Panc1 (cell line): Measurements from ENCODE around the gene INSYN2B. TPM values are rescaled to one million over a fixed set of nuclear protein-coding genes. Genes with fewer than 3 reads are reported as not detected.

ENCODE experiments used
- ATAC-seq: fragments of 200-7000 bp; cut with Tn5 transposase; 2 replicates; pipeline ENCODE4 v1.9.1; 2020; ENCODE audit warnings: mild to moderate bottlenecking, moderate library complexity
- BruUV-seq: library from RNA; stranded (reverse); fragments of 400-500 nt; replicated peaks from 2 replicates; lab custom pipeline; 2021; lab: Mats Ljungman, UMichigan
- CTCF ChIA-PET: fragments of 300-600 bp; sonication (Branson Sonifier 250); formaldehyde crosslinking; loops from one replicate; lab custom pipeline; 2022; ENCODE audit warnings: antibody characterized with exemption; lab: Charles Lee
- POLR2A ChIA-PET: fragments of 300-600 bp; sonication (Branson Sonifier 250); formaldehyde crosslinking; loops from one replicate; lab custom pipeline; 2022; ENCODE audit warnings: antibody characterized with exemption; lab: Charles Lee
- DNase-seq: peaks from one replicate; pipeline ENCODE4 v3.0.0-alpha.2; 2010; ENCODE audit warnings: low read depth, low spot score
- H3K27ac ChIP-seq: 2 replicates; pipeline ENCODE4 v1.5.1; 2011; ENCODE audit warnings: mild to moderate bottlenecking, low read length, inconsistent platforms
- H3K27me3 ChIP-seq: fragments of 200-500 bp; sonication (Bioruptor generic); 2 replicates; pipeline ENCODE4 v1.6.0; 2014; ENCODE audit warnings: low read length, inconsistent platforms; ENCODE audit not compliant: control insufficient read depth, insufficient read depth
- H3K36me3 ChIP-seq: fragments of 200-500 bp; sonication (Bioruptor generic); 2 replicates; pipeline ENCODE4 v1.5.1; 2014; ENCODE audit warnings: inconsistent platforms, mild to moderate bottlenecking, low read length, moderate library complexity; ENCODE audit not compliant: control insufficient read depth, insufficient read depth
- H3K4me1 ChIP-seq: 2 replicates; pipeline ENCODE4 v1.5.1; 2011; ENCODE audit warnings: inconsistent platforms, mild to moderate bottlenecking, low read length, moderate library complexity; ENCODE audit not compliant: control insufficient read depth, insufficient read depth
- H3K4me3 ChIP-seq, 2 experiments: 2 replicates each; pipeline ENCODE4 v1.5.1; 2011 to 2012; ENCODE audit warnings: low read depth in 2 of 2, low read length in 2 of 2, mild to moderate bottlenecking in 2 of 2, inconsistent platforms in 1 of 2, moderate library complexity in 1 of 2
- H3K9me3 ChIP-seq: fragments of 200-500 bp; sonication (Bioruptor generic); 2 replicates; pipeline ENCODE4 v1.5.1; 2014; ENCODE audit warnings: low read depth, mild to moderate bottlenecking, inconsistent platforms, low read length, moderate library complexity; ENCODE audit not compliant: control insufficient read depth, insufficient read depth
- POLR2AphosphoS5 ChIP-seq: IDR thresholded peaks from 2 replicates; pipeline ENCODE4 v1.6.1; 2012; ENCODE audit warnings: mild to moderate bottlenecking, low read depth, low read length, moderate library complexity
- SIN3A ChIP-seq: IDR thresholded peaks from 2 replicates; pipeline ENCODE4 v1.6.1; 2012; ENCODE audit warnings: low read depth, mild to moderate bottlenecking, low read length, moderate library complexity, borderline replicate concordance; ENCODE audit not compliant: insufficient read depth
- TCF7L2 ChIP-seq: IDR thresholded peaks from 2 replicates; pipeline ENCODE4 v1.6.1; 2011; ENCODE audit warnings: mild to moderate bottlenecking, low read depth, low read length, inconsistent platforms
- in situ Hi-C: cut with HindIII; loops from 2 replicates; pipeline ENCODE4 v1.10.0; 2016; ENCODE audit warnings: low sequenced_read_pairs, low pct_unique_long_range_greater_than_20kb
- intact Hi-C: fragments of 100-400 bp; cut with micrococcal nuclease; formaldehyde crosslinking; loops from one replicate; pipeline ENCODE4 v1.10.0; 2022; ENCODE audit not compliant: unreplicated experiment
- total RNA-seq: library from RNA; stranded (reverse); gene quantifications from one replicate; pipeline ENCODE4 v1.2.1, GENCODE V29; 2021; ENCODE audit not compliant: unreplicated experiment
- TF ChIP-seq, protein P1 (sequence below): fragments of 450-650 bp; IDR thresholded peaks from 2 replicates; pipeline ENCODE4 v1.5.1; 2017; ENCODE audit warnings: mild to moderate bottlenecking
- TF ChIP-seq, protein P2 (sequence below), 2 experiments: IDR thresholded peaks; 2 replicates each; pipeline ENCODE4 v1.6.1; 2011 to 2012; ENCODE audit warnings: low read depth in 2 of 2, control low read depth in 1 of 2, low read length in 1 of 2, mild to moderate bottlenecking in 1 of 2, moderate library complexity in 1 of 2; ENCODE audit not compliant: insufficient read depth in 1 of 2

The INSYN2B gene
- total RNA-seq, 1 experiment from 2014 or later, result 0.28 TPM

DNA sequence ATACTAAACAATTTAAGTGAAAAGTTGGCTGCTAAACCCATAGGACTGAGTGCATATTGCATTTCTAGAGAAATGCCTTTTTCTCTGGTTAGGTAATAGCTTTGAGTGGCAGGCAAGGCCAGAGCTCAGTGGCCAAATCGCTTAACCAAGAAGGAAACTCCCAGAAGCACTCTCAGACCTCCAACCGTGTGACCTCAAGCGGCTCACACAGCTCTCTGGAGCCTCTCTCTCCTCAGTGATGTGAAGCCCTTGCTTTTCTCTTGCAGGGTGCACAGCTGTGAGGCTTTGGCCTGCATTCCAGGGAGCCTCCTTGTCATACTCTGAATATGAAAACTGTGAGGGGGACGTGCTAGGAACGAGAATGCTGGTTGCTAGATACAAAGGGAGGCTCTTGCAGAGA, 106.7 kb downstream of the INSYN2B start:
- CTCF ChIA-PET, result no interaction called here
- no peak overlapping the region for H3K4me3 ChIP-seq
- H3K36me3 ChIP-seq, result no peaks in the 10 kb centered on the region
- in situ Hi-C loops, result no loop called here
- H3K4me1 ChIP-seq, result no peaks in the 10 kb centered on the region
- H3K27ac ChIP-seq, result no peak overlapping the region
- intact Hi-C loops, result no loop called here
- no peaks in the 10 kb centered on the region for H3K9me3 ChIP-seq
- H3K27me3 ChIP-seq, result no peaks in the 10 kb centered on the region
- TF ChIP-seq, protein P1, sequence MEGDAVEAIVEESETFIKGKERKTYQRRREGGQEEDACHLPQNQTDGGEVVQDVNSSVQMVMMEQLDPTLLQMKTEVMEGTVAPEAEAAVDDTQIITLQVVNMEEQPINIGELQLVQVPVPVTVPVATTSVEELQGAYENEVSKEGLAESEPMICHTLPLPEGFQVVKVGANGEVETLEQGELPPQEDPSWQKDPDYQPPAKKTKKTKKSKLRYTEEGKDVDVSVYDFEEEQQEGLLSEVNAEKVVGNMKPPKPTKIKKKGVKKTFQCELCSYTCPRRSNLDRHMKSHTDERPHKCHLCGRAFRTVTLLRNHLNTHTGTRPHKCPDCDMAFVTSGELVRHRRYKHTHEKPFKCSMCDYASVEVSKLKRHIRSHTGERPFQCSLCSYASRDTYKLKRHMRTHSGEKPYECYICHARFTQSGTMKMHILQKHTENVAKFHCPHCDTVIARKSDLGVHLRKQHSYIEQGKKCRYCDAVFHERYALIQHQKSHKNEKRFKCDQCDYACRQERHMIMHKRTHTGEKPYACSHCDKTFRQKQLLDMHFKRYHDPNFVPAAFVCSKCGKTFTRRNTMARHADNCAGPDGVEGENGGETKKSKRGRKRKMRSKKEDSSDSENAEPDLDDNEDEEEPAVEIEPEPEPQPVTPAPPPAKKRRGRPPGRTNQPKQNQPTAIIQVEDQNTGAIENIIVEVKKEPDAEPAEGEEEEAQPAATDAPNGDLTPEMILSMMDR, result no peak
- TF ChIP-seq, protein P2, sequence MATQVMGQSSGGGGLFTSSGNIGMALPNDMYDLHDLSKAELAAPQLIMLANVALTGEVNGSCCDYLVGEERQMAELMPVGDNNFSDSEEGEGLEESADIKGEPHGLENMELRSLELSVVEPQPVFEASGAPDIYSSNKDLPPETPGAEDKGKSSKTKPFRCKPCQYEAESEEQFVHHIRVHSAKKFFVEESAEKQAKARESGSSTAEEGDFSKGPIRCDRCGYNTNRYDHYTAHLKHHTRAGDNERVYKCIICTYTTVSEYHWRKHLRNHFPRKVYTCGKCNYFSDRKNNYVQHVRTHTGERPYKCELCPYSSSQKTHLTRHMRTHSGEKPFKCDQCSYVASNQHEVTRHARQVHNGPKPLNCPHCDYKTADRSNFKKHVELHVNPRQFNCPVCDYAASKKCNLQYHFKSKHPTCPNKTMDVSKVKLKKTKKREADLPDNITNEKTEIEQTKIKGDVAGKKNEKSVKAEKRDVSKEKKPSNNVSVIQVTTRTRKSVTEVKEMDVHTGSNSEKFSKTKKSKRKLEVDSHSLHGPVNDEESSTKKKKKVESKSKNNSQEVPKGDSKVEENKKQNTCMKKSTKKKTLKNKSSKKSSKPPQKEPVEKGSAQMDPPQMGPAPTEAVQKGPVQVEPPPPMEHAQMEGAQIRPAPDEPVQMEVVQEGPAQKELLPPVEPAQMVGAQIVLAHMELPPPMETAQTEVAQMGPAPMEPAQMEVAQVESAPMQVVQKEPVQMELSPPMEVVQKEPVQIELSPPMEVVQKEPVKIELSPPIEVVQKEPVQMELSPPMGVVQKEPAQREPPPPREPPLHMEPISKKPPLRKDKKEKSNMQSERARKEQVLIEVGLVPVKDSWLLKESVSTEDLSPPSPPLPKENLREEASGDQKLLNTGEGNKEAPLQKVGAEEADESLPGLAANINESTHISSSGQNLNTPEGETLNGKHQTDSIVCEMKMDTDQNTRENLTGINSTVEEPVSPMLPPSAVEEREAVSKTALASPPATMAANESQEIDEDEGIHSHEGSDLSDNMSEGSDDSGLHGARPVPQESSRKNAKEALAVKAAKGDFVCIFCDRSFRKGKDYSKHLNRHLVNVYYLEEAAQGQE (IDR thresholded peaks at IDR 0.05; ENCODE audit: insufficient read depth in 1 of 2, low read depth in 2 of 2, low read length in 1 of 2), result no peak
- TF ChIP-seq SIN3A (no peak), TCF7L2 (no peak), POLR2AphosphoS5 (no peak)
- no TSS peak for BruUV-seq
- no peak; the same call in 1 of the 2 replicates for ATAC-seq
- no peak for DNase-seq
- POLR2A ChIA-PET, result no interaction called here

DNA sequence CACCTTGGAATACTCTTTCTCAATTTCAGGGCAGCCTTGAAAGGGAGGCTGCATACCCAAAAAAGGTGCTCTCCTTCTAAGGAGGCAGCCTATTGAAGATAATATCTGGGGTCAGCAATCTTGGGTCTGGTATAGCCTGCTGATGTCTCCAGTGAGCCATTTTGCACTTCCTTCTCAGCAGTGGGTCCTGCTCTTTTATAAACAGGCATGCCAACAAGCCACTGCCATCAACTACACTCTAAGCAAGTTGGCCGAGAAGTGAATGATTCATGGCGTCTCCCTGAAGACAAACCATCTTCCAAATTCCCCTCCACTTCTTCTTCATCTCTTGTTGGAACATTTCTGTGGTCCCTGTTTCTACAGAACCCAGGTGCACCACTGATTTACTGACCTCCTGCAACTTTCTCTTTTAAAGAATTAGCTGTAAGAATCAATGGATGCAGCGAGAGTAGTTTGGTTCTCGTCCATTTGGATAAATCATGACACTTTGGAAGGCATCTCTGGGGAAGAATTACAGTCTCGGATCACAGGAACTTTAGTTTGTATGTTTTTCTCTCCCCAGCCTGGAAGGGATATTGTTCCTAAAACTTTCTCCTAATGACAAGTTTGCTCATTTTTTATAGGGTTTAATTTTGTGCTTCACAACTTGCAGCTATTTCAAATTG, 108.3 kb downstream of the INSYN2B start:
- ChIA-PET POLR2A (no interaction called here), CTCF (no interaction called here)
- Histone ChIP-seq H3K4me3 (no peak overlapping the region), H3K27me3 (no peaks in the 10 kb centered on the region), H3K9me3 (no peaks in the 10 kb centered on the region), H3K4me1 (no peaks in the 10 kb centered on the region), H3K27ac (no peak overlapping the region), H3K36me3 (no peaks in the 10 kb centered on the region)
- in situ Hi-C loops, result no loop called here
- ATAC-seq, result no peak
- TF ChIP-seq SIN3A (no peak), TCF7L2 (no peak), POLR2AphosphoS5 (no peak)
- TF ChIP-seq, protein P1, result no peak
- TF ChIP-seq, protein P2 (IDR thresholded peaks at IDR 0.05; ENCODE audit: insufficient read depth in 1 of 2, low read depth in 2 of 2, low read length in 1 of 2), result no peak
- intact Hi-C loops, result no loop called here
- BruUV-seq, result no TSS peak
- DNase-seq, result no peak
